ENCODE data around the gene APOL3. TPM values are rescaled to one million over a fixed set of nuclear protein-coding genes. Genes with fewer than 3 reads are reported as not detected.

The APOL3 gene
- total and polyA plus RNA-seq, 10 of the 15 experiments (the other 5 are each of a cell fraction or from before 2014, with no cell fraction given), result 6.9 to 66.8 (median 48.5) TPM

DNA sequence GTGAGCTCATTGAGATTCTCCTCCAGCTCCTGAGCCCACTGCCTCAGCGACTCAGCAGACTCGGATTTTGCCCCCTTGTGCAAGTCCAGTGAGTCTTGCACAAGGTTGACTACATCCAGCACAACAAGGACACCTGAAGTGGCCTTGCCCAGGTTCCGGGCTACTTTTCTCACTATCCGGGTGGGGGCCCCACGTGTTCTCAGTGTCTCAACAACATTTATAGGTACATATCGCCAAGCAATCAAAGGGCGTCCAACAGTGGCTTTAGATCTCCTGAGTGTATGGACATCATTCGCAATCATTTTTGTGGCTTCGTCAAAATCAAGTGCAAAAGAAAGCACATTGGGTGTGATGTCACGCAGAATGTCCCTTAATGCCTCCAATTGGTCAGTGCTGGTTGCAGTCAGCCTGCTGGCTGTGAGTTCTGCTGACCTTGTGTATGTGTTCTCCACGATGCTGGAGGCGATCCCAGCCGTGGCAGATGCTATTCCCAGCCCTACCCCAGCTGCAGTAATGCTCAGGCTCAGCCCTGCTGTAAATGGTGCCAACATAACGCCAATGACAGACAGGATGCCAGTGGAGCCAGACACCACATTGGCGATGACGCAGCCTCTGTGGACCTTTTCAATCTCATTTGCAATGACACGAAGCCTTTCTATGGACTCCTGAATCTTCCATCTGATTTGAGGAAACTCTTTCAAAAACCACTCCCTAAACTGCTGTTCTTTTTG is 30.7 kb upstream of the APOL3 start:
- H3K4me1 ChIP-seq (ENCODE audit: control insufficient read depth, insufficient read depth, low read length), result no peaks in the 10 kb centered on the region
- no peaks in the 10 kb centered on the region for H4K20me1 ChIP-seq (ENCODE audit: control insufficient read depth, insufficient read depth)
- no peaks in the 10 kb centered on the region for H3K36me3 ChIP-seq (ENCODE audit: control insufficient read depth in 2 of 2, insufficient read depth in 2 of 2, low read length in 1 of 2)
- intact Hi-C loops (cut with micrococcal nuclease; ENCODE audit: unreplicated experiment) (loop anchor here (10.0 kb wide), 1 partner anchor 294 kb away; the partner anchor contains the start of gene TXN2), in situ Hi-C loops (cut with MboI) (loop anchor here (5.0 kb wide), 1 partner anchor 81 kb away; no protein-coding TSS in a partner anchor)
- ATAC-seq, result no peak
- no peaks in the 10 kb centered on the region; a peak in 1 of 4 replicates for H3K27me3 ChIP-seq (replicated peaks in 1 of 2; ENCODE audit: control insufficient read depth in 2 of 2, insufficient read depth in 2 of 2, low read length in 1 of 2)
- no peak overlapping the region for H3K4me3 ChIP-seq
- no peak for FAIRE-seq
- no peak overlapping the region for H3K9ac ChIP-seq (ENCODE audit: control insufficient read depth, insufficient read depth, low read length)
- 42% methylated on average over 17 of the region's 17 CpGs for WGBS (ENCODE audit: insufficient coverage, insufficient replicate concordance, low lambda C conversion rate, missing lambda C conversion rate)
- SMC1A ChIA-PET (ENCODE audit: uncharacterized antibody, unreplicated experiment), result interaction anchor here (1.6 to 2.1 kb wide), 2 partner anchors 13 to 87 kb away, joined by 3 to 5 read pairs; no protein-coding TSS in a partner anchor
- H3K4me2 ChIP-seq (ENCODE audit: control insufficient read depth, insufficient read depth), result no peak overlapping the region
- no peak overlapping the region for H3K27ac ChIP-seq (ENCODE audit: control insufficient read depth, insufficient read depth)
- CTCF ChIA-PET, result interaction anchor here (0.7 to 2.3 kb wide), 4 partner anchors 9 to 95 kb away, joined by 3 to 11 read pairs (median 6); no protein-coding TSS in a partner anchor
- BruUV-seq (replicated peaks), result no TSS peak
- no peaks in the 10 kb centered on the region for H3K79me2 ChIP-seq (ENCODE audit: control insufficient read depth, insufficient read depth, low read length)
- no peak overlapping the region for H2AFZ ChIP-seq (ENCODE audit: control insufficient read depth, low read depth, low read length)
- RAD21 ChIA-PET (ENCODE audit: unreplicated experiment), result no interaction called here
- POLR2A ChIA-PET, result no interaction called here
- no peaks in the 10 kb centered on the region for H3K9me3 ChIP-seq (replicated peaks; ENCODE audit: control insufficient read depth, insufficient read depth, low read length)
- DNase-seq (ENCODE audit: low read depth, low spot score), result no peak
- TF ChIP-seq SMAD1 (IDR thresholded peaks at IDR 0.05; ENCODE audit: low read depth, partially characterized antibody), result no peak
- no peak for TF ChIP-seq NFIC (IDR thresholded peaks at IDR 0.05; ENCODE audit: low read depth, low read length)
- no peak for TF ChIP-seq BACH1 (IDR thresholded peaks at IDR 0.05; ENCODE audit: borderline replicate concordance)
- TF ChIP-seq ASH2L (IDR thresholded peaks at IDR 0.05; ENCODE audit: borderline replicate concordance, low read depth), result no peak
- TF ChIP-seq, protein P1, sequence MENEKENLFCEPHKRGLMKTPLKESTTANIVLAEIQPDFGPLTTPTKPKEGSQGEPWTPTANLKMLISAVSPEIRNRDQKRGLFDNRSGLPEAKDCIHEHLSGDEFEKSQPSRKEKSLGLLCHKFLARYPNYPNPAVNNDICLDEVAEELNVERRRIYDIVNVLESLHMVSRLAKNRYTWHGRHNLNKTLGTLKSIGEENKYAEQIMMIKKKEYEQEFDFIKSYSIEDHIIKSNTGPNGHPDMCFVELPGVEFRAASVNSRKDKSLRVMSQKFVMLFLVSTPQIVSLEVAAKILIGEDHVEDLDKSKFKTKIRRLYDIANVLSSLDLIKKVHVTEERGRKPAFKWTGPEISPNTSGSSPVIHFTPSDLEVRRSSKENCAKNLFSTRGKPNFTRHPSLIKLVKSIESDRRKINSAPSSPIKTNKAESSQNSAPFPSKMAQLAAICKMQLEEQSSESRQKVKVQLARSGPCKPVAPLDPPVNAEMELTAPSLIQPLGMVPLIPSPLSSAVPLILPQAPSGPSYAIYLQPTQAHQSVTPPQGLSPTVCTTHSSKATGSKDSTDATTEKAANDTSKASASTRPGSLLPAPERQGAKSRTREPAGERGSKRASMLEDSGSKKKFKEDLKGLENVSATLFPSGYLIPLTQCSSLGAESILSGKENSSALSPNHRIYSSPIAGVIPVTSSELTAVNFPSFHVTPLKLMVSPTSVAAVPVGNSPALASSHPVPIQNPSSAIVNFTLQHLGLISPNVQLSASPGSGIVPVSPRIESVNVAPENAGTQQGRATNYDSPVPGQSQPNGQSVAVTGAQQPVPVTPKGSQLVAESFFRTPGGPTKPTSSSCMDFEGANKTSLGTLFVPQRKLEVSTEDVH (IDR thresholded peaks at IDR 0.05; ENCODE audit: low read depth, partially characterized antibody), result no peak
- no peak for TF ChIP-seq KLF5 (IDR thresholded peaks at IDR 0.05; ENCODE audit: partially characterized antibody)
- TF ChIP-seq IKZF2 (IDR thresholded peaks at IDR 0.05), result no peak
- TF ChIP-seq RFX5 (IDR thresholded peaks at IDR 0.05; ENCODE audit: low read depth, low read length), result no peak
- no peak for TF ChIP-seq NR2F1 (conservative IDR thresholded peaks at IDR 0.05)
- TF ChIP-seq PAX5 (IDR thresholded peaks at IDR 0.05; ENCODE audit: borderline replicate concordance, low read depth, low read length), result no peak
- TF ChIP-seq SPI1 (IDR thresholded peaks at IDR 0.05; ENCODE audit: borderline replicate concordance, insufficient read depth, low read depth, low read length), result no peak
- TF ChIP-seq, protein P2, sequence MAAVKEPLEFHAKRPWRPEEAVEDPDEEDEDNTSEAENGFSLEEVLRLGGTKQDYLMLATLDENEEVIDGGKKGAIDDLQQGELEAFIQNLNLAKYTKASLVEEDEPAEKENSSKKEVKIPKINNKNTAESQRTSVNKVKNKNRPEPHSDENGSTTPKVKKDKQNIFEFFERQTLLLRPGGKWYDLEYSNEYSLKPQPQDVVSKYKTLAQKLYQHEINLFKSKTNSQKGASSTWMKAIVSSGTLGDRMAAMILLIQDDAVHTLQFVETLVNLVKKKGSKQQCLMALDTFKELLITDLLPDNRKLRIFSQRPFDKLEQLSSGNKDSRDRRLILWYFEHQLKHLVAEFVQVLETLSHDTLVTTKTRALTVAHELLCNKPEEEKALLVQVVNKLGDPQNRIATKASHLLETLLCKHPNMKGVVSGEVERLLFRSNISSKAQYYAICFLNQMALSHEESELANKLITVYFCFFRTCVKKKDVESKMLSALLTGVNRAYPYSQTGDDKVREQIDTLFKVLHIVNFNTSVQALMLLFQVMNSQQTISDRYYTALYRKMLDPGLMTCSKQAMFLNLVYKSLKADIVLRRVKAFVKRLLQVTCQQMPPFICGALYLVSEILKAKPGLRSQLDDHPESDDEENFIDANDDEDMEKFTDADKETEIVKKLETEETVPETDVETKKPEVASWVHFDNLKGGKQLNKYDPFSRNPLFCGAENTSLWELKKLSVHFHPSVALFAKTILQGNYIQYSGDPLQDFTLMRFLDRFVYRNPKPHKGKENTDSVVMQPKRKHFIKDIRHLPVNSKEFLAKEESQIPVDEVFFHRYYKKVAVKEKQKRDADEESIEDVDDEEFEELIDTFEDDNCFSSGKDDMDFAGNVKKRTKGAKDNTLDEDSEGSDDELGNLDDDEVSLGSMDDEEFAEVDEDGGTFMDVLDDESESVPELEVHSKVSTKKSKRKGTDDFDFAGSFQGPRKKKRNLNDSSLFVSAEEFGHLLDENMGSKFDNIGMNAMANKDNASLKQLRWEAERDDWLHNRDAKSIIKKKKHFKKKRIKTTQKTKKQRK (IDR thresholded peaks at IDR 0.05; ENCODE audit: low read depth, low read length), result no peak
- TF ChIP-seq, protein P3, sequence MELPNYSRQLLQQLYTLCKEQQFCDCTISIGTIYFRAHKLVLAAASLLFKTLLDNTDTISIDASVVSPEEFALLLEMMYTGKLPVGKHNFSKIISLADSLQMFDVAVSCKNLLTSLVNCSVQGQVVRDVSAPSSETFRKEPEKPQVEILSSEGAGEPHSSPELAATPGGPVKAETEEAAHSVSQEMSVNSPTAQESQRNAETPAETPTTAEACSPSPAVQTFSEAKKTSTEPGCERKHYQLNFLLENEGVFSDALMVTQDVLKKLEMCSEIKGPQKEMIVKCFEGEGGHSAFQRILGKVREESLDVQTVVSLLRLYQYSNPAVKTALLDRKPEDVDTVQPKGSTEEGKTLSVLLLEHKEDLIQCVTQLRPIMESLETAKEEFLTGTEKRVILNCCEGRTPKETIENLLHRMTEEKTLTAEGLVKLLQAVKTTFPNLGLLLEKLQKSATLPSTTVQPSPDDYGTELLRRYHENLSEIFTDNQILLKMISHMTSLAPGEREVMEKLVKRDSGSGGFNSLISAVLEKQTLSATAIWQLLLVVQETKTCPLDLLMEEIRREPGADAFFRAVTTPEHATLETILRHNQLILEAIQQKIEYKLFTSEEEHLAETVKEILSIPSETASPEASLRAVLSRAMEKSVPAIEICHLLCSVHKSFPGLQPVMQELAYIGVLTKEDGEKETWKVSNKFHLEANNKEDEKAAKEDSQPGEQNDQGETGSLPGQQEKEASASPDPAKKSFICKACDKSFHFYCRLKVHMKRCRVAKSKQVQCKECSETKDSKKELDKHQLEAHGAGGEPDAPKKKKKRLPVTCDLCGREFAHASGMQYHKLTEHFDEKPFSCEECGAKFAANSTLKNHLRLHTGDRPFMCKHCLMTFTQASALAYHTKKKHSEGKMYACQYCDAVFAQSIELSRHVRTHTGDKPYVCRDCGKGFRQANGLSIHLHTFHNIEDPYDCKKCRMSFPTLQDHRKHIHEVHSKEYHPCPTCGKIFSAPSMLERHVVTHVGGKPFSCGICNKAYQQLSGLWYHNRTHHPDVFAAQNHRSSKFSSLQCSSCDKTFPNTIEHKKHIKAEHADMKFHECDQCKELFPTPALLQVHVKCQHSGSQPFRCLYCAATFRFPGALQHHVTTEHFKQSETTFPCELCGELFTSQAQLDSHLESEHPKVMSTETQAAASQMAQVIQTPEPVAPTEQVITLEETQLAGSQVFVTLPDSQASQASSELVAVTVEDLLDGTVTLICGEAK (IDR thresholded peaks at IDR 0.05; ENCODE audit: borderline replicate concordance), result no peak
